HG02938 (cell line): ENCODE results near the gene NPPB.

ENCODE experiments used
- ATAC-seq: cut with Tn5 transposase; IDR thresholded peaks from one replicate; pipeline ENCODE4 v1.9.1; 2021; ENCODE audit warnings: mild to moderate bottlenecking, moderate library complexity; ENCODE audit not compliant: unreplicated experiment

NPPB gene

GRCh38 chr1:11881749-11882441 is 23.1 kb upstream of the NPPB start:
- no peak for ATAC-seq

- ATAC-seq = no peak
Observed at GRCh38 chr1:11880911-11881748, 22.4 kb upstream of the NPPB start.

GRCh38 chr1:11880181-11880575 is 21.4 kb upstream of the NPPB start:
- ATAC-seq = no peak

GRCh38 chr1:11879311-11880180 is 20.8 kb upstream of the NPPB start:
- ATAC-seq = no peak

GRCh38 chr1:11878891-11879190 is 20.1 kb upstream of the NPPB start:
- no peak for ATAC-seq

- ATAC-seq = no peak
Observed at GRCh38 chr1:11878081-11878890, 19.5 kb upstream of the NPPB start.

- ATAC-seq = no peak
Observed at GRCh38 chr1:11877074-11877473, 18.3 kb upstream of the NPPB start.

- no peak for ATAC-seq
Observed at GRCh38 chr1:11875094-11875493, 16.3 kb upstream of the NPPB start.

- ATAC-seq = no peak
Observed at GRCh38 chr1:11874624-11875023, 15.9 kb upstream of the NPPB start.

GRCh38 chr1:11874258-11874562 is 15.5 kb upstream of the NPPB start:
- ATAC-seq = no peak

GRCh38 chr1:11873395-11874257 is 14.9 kb upstream of the NPPB start:
- ATAC-seq = no peak

- ATAC-seq = no peak
Observed at GRCh38 chr1:11872545-11872944, 13.8 kb upstream of the NPPB start.

- ATAC-seq = no peak
Observed at GRCh38 chr1:11869650-11870207, 11.0 kb upstream of the NPPB start.

GRCh38 chr1:11869104-11869503 is 10.4 kb upstream of the NPPB start:
- no peak for ATAC-seq

- no peak for ATAC-seq
Observed at GRCh38 chr1:11868331-11868980, 9.7 kb upstream of the NPPB start.

GRCh38 chr1:11862890-11863289 is 4.1 kb upstream of the NPPB start:
- no peak for ATAC-seq

GRCh38 chr1:11860587-11860986 is 1.8 kb upstream of the NPPB start:
- ATAC-seq = no peak

- ATAC-seq = no peak
Observed at GRCh38 chr1:11860083-11860482, 1.3 kb upstream of the NPPB start.
